ENCODE data around the gene TBC1D21.

DNA sequence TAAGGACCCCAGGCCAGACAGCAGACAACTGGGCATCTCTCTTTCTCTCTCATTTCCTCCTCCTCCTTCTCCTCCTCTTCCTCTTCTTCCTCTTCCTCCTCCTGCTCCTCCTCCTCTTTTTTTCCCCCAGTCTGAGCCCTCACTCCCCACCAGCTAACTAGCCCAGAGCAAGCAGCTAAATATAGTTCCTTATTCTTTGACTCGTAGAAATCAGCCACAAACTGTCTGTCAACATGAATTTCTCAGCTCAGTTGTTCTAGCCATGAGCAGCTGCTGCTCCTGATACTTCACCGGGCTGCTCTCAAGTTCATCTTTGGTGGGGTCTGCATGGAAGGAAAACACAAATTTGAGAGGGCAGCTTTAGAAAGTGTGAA lies 33.7 kb downstream of the TBC1D21 start:
- no peak for TF ChIP-seq CTCF (conservative IDR thresholded peaks at IDR 0.05 in 1 of 2, IDR thresholded peaks at IDR 0.05 in 1 of 2; ENCODE audit: extremely low read depth in 1 of 2, insufficient read depth in 1 of 2, low read depth in 1 of 2, low read length in 2 of 2)
- no peak for TF ChIP-seq EZH2 (IDR thresholded peaks at IDR 0.05; ENCODE audit: borderline replicate concordance, low read length)

All from mammary epithelial cell (primary cell).